Neural progenitor cell (in vitro differentiated cells): Measurements from ENCODE around the gene PTGES2.
"Not testable (repeated sequence)": the region's sequence is repeated elsewhere in the genome, so short reads cannot be mapped to it uniquely, and the experiment has no call there.

Experiments used
- CTCF ChIP-seq: fragments of 200-600 bp; sonication (generic); IDR thresholded peaks from 2 replicates; pipeline ENCODE4 v1.5.1; 2017; ENCODE audit warnings: antibody characterized with exemption, mild to moderate bottlenecking
- EZH2 ChIP-seq: fragments of 200-600 bp; sonication (generic); IDR thresholded peaks from 2 replicates; pipeline ENCODE4 v1.6.1; 2017; ENCODE audit warnings: antibody characterized with exemption, mild to moderate bottlenecking, moderate library complexity
- EZH2phosphoT487 ChIP-seq: fragments of 200-600 bp; sonication (generic); IDR thresholded peaks from 2 replicates; pipeline ENCODE4 v1.6.1; 2017; ENCODE audit warnings: antibody characterized with exemption

- TF ChIP-seq CTCF, EZH2phosphoT487, EZH2: not testable (repeated sequence)
Measured at GRCh38 chr9:128130651-128131050, 3.1 kb upstream of the PTGES2 start.
